ENCODE data around the gene VGLL4. TPM values are rescaled to one million over a fixed set of nuclear protein-coding genes. Genes with fewer than 3 reads are reported as not detected.
"Not testable (repeated sequence)": the region's sequence is repeated elsewhere in the genome, so short reads cannot be mapped to it uniquely, and the experiment has no call there.

The VGLL4 gene
- total RNA-seq, 1 experiment from 2014 or later: 43.0 TPM

GRCh38 chr3:11596387-11596786 lies 47.3 kb downstream of the VGLL4 start:
- Mint-ChIP-seq H3K27me3 (ENCODE audit: low read depth) (no peaks in the 10 kb centered on the region), H3K9me3 (peaks cover 16% of the 10 kb centered on the region), H3K36me3 (peaks cover 39% of the 10 kb centered on the region), H3K4me1 (peaks cover 51% of the 10 kb centered on the region), H3K4me3 (no peak overlapping the region), H3K27ac (no peak overlapping the region)
- CTCF ChIA-PET: no interaction called here
- TF ChIP-seq ZNF416 (CRISPR knock-in tag; IDR thresholded peaks at IDR 0.05): no peak
- no peak for TF ChIP-seq RELA (CRISPR knock-in tag; IDR thresholded peaks at IDR 0.05; ENCODE audit: borderline replicate concordance)
- no peak for TF ChIP-seq ZMAT4 (CRISPR knock-in tag; IDR thresholded peaks at IDR 0.05)
- no peak for TF ChIP-seq FOXJ3 (CRISPR knock-in tag; IDR thresholded peaks at IDR 0.05; ENCODE audit: borderline replicate concordance)
- no peak for TF ChIP-seq ZNF281 (CRISPR knock-in tag; IDR thresholded peaks at IDR 0.05)
- no peak for TF ChIP-seq FOXP4 (CRISPR knock-in tag; IDR thresholded peaks at IDR 0.05)
- no peak for TF ChIP-seq PRDM15 (CRISPR knock-in tag; IDR thresholded peaks at IDR 0.05)
- no peak for TF ChIP-seq PREB (CRISPR knock-in tag; IDR thresholded peaks at IDR 0.05; ENCODE audit: borderline replicate concordance)
- TF ChIP-seq ZNF532 (CRISPR knock-in tag; IDR thresholded peaks at IDR 0.05; ENCODE audit: borderline replicate concordance): no peak
- TF ChIP-seq FOXK1 (CRISPR knock-in tag; IDR thresholded peaks at IDR 0.05): no peak
- TF ChIP-seq ZNF425 (CRISPR knock-in tag; conservative IDR thresholded peaks at IDR 0.05): no peak
- no peak for TF ChIP-seq SMAD3 (CRISPR knock-in tag; IDR thresholded peaks at IDR 0.05; ENCODE audit: borderline replicate concordance)
- no peak for TF ChIP-seq ZNF121 (CRISPR knock-in tag; IDR thresholded peaks at IDR 0.05)
- POLR2A ChIA-PET: no interaction called here
- no peak for DNase-seq (ENCODE audit: low spot score)
- no peak for ATAC-seq

- Mint-ChIP-seq H3K9me3 (peaks cover 16% of the 10 kb centered on the region), H3K4me1 (peaks cover 51% of the 10 kb centered on the region), H3K36me3 (peaks cover 35% of the 10 kb centered on the region)
- DNase-seq (ENCODE audit: low spot score); H3K27me3 Mint-ChIP-seq (ENCODE audit: low read depth); CTCF ChIA-PET; H3K4me3 Mint-ChIP-seq; H3K27ac Mint-ChIP-seq; ATAC-seq; POLR2A ChIA-PET: not testable (repeated sequence)
These were observed 48.7 kb downstream of the VGLL4 start for GRCh38 chr3:11595024-11595423.

Measured in WTC11 (cell line).